ENCODE results near the gene CTU1. TPM values are rescaled to one million over a fixed set of nuclear protein-coding genes. Genes with fewer than 3 reads are reported as not detected.
A peak's percentile ranks its signal among the peaks of the same experiment; 100 is the strongest.

The CTU1 gene
- total and polyA plus RNA-seq, 10 donors = 1.1 to 8.2 (median 6.0) TPM

- DNase-seq = no peak
- H3K9me3 ChIP-seq = no peaks in the 10 kb centered on the region
- intact Hi-C loops (cut with DNase I; ENCODE audit: low total_unique reads) = no loop called here
- H3K27me3 ChIP-seq (replicated peaks in 1 of 7) = no peaks in the 10 kb centered on the region
- peaks cover 0 to 48% (median 18%) of the 10 kb centered on the region in 6 donors for H3K4me1 ChIP-seq
- no peak overlapping the region for H3K4me3 ChIP-seq
- H3K27ac ChIP-seq = no peak overlapping the region
- no peak for TF ChIP-seq POLR2A (IDR thresholded peaks at IDR 0.05)
- TF ChIP-seq, protein P1, sequence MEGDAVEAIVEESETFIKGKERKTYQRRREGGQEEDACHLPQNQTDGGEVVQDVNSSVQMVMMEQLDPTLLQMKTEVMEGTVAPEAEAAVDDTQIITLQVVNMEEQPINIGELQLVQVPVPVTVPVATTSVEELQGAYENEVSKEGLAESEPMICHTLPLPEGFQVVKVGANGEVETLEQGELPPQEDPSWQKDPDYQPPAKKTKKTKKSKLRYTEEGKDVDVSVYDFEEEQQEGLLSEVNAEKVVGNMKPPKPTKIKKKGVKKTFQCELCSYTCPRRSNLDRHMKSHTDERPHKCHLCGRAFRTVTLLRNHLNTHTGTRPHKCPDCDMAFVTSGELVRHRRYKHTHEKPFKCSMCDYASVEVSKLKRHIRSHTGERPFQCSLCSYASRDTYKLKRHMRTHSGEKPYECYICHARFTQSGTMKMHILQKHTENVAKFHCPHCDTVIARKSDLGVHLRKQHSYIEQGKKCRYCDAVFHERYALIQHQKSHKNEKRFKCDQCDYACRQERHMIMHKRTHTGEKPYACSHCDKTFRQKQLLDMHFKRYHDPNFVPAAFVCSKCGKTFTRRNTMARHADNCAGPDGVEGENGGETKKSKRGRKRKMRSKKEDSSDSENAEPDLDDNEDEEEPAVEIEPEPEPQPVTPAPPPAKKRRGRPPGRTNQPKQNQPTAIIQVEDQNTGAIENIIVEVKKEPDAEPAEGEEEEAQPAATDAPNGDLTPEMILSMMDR (IDR thresholded peaks at IDR 0.05 in 8 of 11, conservative IDR thresholded peaks at IDR 0.05 in 3 of 11) = no peak
- TF ChIP-seq POLR2AphosphoS5 (IDR thresholded peaks at IDR 0.05) = no peak
- 62 to 83% (median 72%) methylated on average over 3 of the region's 3 CpGs for WGBS, 5 donors
- H3K36me3 ChIP-seq = peaks cover 0 to 84% (median 36%) of the 10 kb centered on the region in 6 donors
These were observed 7.6 kb downstream of the CTU1 start for GRCh38 chr19:51100601-51101000.

- Histone ChIP-seq H3K36me3 (peaks cover 0 to 76% (median 35%) of the 10 kb centered on the region in 6 donors), H3K4me3 (peak overlapping the region in 3 of 8 donors; percentile 15 to 43 (median 21)), H3K27ac (peak overlapping the region in 3 of 8 donors; percentile 28 to 84 (median 45)), H3K4me1 (peaks cover 0 to 45% (median 19%) of the 10 kb centered on the region in 6 donors), H3K9me3 (no peaks in the 10 kb centered on the region), H3K27me3 (replicated peaks in 1 of 7) (no peaks in the 10 kb centered on the region)
- no peak for TF ChIP-seq POLR2A (IDR thresholded peaks at IDR 0.05)
- TF ChIP-seq, protein P1 (IDR thresholded peaks at IDR 0.05 in 8 of 11, conservative IDR thresholded peaks at IDR 0.05 in 3 of 11) = no peak
- TF ChIP-seq POLR2AphosphoS5 (IDR thresholded peaks at IDR 0.05) = no peak
- WGBS, 5 donors = 72 to 81% (median 78%) methylated on average over 11 to 22 of the region's 22 CpGs
- intact Hi-C loops (cut with DNase I; ENCODE audit: low total_unique reads) = no loop called here
- DNase-seq = no peak
These were observed 9.2 kb downstream of the CTU1 start for GRCh38 chr19:51099047-51099382.

DNA sequence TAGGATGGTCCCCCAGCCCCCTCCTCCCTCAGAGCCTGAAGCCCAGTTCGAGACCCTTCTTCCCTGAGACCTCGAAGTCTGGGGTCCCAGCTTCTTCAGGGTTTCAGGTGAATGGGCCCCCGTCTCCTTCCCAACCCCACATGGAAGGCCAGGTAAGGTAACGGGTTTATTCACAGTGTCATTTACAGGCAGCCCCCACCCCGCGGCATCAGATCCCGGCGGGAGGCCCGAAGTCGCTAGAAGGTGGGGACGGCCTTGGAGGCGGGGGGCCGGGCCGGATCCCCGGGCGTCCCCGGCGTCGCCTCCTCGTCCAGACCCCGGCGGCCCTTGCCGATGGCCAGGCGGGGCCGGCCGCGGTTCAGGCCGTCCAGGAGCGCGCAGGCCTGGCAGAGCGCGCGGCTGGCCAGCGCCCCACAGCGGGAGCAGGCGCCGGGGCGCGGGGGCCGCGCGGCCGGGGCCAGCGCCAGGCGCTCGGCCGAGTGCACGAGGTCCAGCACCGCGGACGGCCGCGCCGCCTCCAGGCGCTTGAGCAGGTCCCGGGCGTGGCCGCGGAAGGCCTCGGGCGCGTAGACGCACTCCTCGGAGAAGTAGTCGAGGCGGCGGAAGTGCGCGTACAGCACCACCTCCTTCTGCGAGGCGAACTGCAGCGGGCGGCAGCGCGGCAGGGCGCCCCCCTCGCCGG is 9.7 kb downstream of the CTU1 start:
- intact Hi-C loops (cut with DNase I; ENCODE audit: low total_unique reads) = no loop called here
- H3K4me1 ChIP-seq = peaks cover 0 to 40% (median 17%) of the 10 kb centered on the region in 6 donors
- peaks cover 0 to 71% (median 30%) of the 10 kb centered on the region in 6 donors for H3K36me3 ChIP-seq
- H3K27ac ChIP-seq = peak overlapping the region in 3 of 8 donors; percentile 28 to 84 (median 45)
- no peaks in the 10 kb centered on the region for H3K9me3 ChIP-seq
- no peaks in the 10 kb centered on the region for H3K27me3 ChIP-seq (replicated peaks in 1 of 7)
- TF ChIP-seq, protein P1 (IDR thresholded peaks at IDR 0.05 in 8 of 11, conservative IDR thresholded peaks at IDR 0.05 in 3 of 11) = peak in 2 of 11 experiments; percentile 23 to 33
- TF ChIP-seq POLR2AphosphoS5 (IDR thresholded peaks at IDR 0.05) (peak in 2 of 3 donors; percentile 12 to 48), POLR2A (IDR thresholded peaks at IDR 0.05) (no peak)
- whole genome bisulfite sequencing, 5 donors = 65 to 91% (median 81%) methylated on average over 24 to 78 of the region's 78 CpGs
- H3K4me3 ChIP-seq = peak overlapping the region in 3 of 8 donors; percentile 15 to 43 (median 21)
- peak; percentile 83 for DNase-seq

GRCh38 chr19:51097796-51098195 is 10.4 kb downstream of the CTU1 start:
- intact Hi-C loops (cut with DNase I; ENCODE audit: low total_unique reads) = no loop called here
- WGBS, 5 donors = 72 to 90% (median 85%) methylated on average over 20 of the region's 20 CpGs
- no peak for DNase-seq
- peaks cover 0 to 64% (median 24%) of the 10 kb centered on the region in 6 donors for H3K36me3 ChIP-seq
- no peak overlapping the region for H3K4me3 ChIP-seq
- H3K9me3 ChIP-seq = no peaks in the 10 kb centered on the region
- peaks cover 0 to 35% (median 16%) of the 10 kb centered on the region in 6 donors for H3K4me1 ChIP-seq
- TF ChIP-seq, protein P1 (IDR thresholded peaks at IDR 0.05 in 8 of 11, conservative IDR thresholded peaks at IDR 0.05 in 3 of 11) = peak in 1 of 11 experiments; percentile 48
- no peak for TF ChIP-seq POLR2AphosphoS5 (IDR thresholded peaks at IDR 0.05)
- H3K27me3 ChIP-seq (replicated peaks in 1 of 7) = no peaks in the 10 kb centered on the region
- H3K27ac ChIP-seq = peak overlapping the region in 1 of 8 donors; percentile 84
